GM19351 (cell line): Measurements from ENCODE around the gene SRRM3.
"Not testable (repeated sequence)": the region's sequence is repeated elsewhere in the genome, so short reads cannot be mapped to it uniquely, and the experiment has no call there.

Experiments used
- ATAC-seq: cut with Tn5 transposase; IDR thresholded peaks from one replicate; pipeline ENCODE4 v1.9.1; 2021; ENCODE audit warnings: mild to moderate bottlenecking, moderate library complexity; ENCODE audit not compliant: unreplicated experiment

The SRRM3 gene

GRCh38 chr7:76310102-76310957 lies 108.6 kb downstream of the SRRM3 start:
- ATAC-seq = no peak

GRCh38 chr7:76311838-76312237 lies 110.1 kb downstream of the SRRM3 start:
- not testable (repeated sequence) for ATAC-seq

GRCh38 chr7:76314042-76314721 lies 112.5 kb downstream of the SRRM3 start:
- peak; percentile 40 for ATAC-seq

GRCh38 chr7:76314740-76315139 lies 113.0 kb downstream of the SRRM3 start:
- ATAC-seq = not testable (repeated sequence)

GRCh38 chr7:76315364-76315763 lies 113.7 kb downstream of the SRRM3 start:
- no peak for ATAC-seq

- no peak for ATAC-seq
Measured at GRCh38 chr7:76316984-76317781, 115.5 kb downstream of the SRRM3 start.

- peak; percentile 79 for ATAC-seq
Measured at GRCh38 chr7:76317782-76318487, 116.2 kb downstream of the SRRM3 start.

GRCh38 chr7:76318488-76319353 lies 117.0 kb downstream of the SRRM3 start:
- ATAC-seq = peak; percentile 50

GRCh38 chr7:76325092-76325491 lies 123.4 kb downstream of the SRRM3 start:
- ATAC-seq = no peak

- no peak for ATAC-seq
Measured at GRCh38 chr7:76325811-76326210, 124.1 kb downstream of the SRRM3 start.

- no peak for ATAC-seq
Measured at GRCh38 chr7:76326646-76327233, 125.0 kb downstream of the SRRM3 start.

- ATAC-seq = no peak
Measured at GRCh38 chr7:76327610-76328009, 125.9 kb downstream of the SRRM3 start.

GRCh38 chr7:76328389-76328788 lies 126.7 kb downstream of the SRRM3 start:
- no peak for ATAC-seq

- no peak for ATAC-seq
Measured at GRCh38 chr7:76329479-76329878, 127.8 kb downstream of the SRRM3 start.

- no peak for ATAC-seq
Measured at GRCh38 chr7:76330261-76330660, 128.6 kb downstream of the SRRM3 start.

GRCh38 chr7:76330673-76331072 lies 129.0 kb downstream of the SRRM3 start:
- no peak for ATAC-seq

GRCh38 chr7:76332078-76332477 lies 130.4 kb downstream of the SRRM3 start:
- ATAC-seq = no peak

GRCh38 chr7:76333511-76334101 lies 131.9 kb downstream of the SRRM3 start:
- no peak for ATAC-seq
